Nephron (organoid): ENCODE results near the gene DNAJC11.

Source experiments
- H3K27ac Mint-ChIP-seq, 3 experiments: 2 replicates each; pipeline ENCODE4 v1.8.0; 2020; ENCODE audit warnings: mixed read lengths in 3 of 3, mild to moderate bottlenecking in 2 of 3, moderate library complexity in 1 of 3
- H3K27me3 Mint-ChIP-seq: 2 replicates; pipeline ENCODE4 v1.8.0; 2021; ENCODE audit warnings: low read depth, mild to moderate bottlenecking, moderate library complexity, mixed read lengths
- H3K36me3 Mint-ChIP-seq: 2 replicates; pipeline ENCODE4 v1.8.0; 2020; ENCODE audit warnings: low read depth, mixed read lengths
- H3K4me1 Mint-ChIP-seq: 2 replicates; pipeline ENCODE4 v1.8.0; 2020; ENCODE audit warnings: mixed read lengths
- H3K4me3 Mint-ChIP-seq, 3 experiments: 2 replicates each; pipeline ENCODE4 v1.8.0; 2020; ENCODE audit warnings: mild to moderate bottlenecking in 3 of 3, mixed read lengths in 3 of 3, moderate library complexity in 2 of 3
- H3K9me3 Mint-ChIP-seq: 2 replicates; pipeline ENCODE4 v1.8.0; 2020; ENCODE audit warnings: mixed read lengths
- CTCF ChIP-seq, 3 experiments: fragments of 200-600 bp; sonication (generic); IDR thresholded peaks; one replicate each; pipeline ENCODE4 v1.5.0; 2021; ENCODE audit warnings: antibody characterized with exemption in 3 of 3; ENCODE audit not compliant: unreplicated experiment in 3 of 3

Gene DNAJC11

GRCh38 chr1:6599141-6599975 is 102.3 kb downstream of the DNAJC11 start:
- Mint-ChIP-seq H3K4me3 (peak overlapping the region; percentile 45 to 84 (median 70)), H3K36me3 (peaks cover 28% of the 10 kb centered on the region), H3K9me3 (no peaks in the 10 kb centered on the region)

DNA sequence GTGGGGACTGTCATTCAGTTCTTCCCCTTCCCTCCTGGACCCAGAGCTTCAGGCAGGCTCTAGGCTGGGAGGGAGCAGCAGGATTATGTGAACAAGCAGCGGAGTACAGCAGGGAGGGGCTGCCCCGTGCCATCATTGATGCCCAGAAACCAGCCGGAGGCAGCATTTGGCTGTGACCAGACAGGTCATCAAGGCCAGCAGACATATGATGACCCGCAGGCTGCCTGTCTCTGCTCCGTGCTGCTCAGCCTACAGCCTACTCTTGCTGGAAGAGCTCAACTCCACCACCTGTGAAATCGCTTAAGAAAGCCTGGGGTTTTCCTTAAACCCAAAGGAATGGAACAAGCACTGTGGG is 103.9 kb downstream of the DNAJC11 start:
- H3K4me3 Mint-ChIP-seq = peak overlapping the region in 1 of 3 experiments; percentile 36
- no peaks in the 10 kb centered on the region for H3K27me3 Mint-ChIP-seq
- H3K4me1 Mint-ChIP-seq = peaks cover 37% of the 10 kb centered on the region
- H3K27ac Mint-ChIP-seq = no peak overlapping the region
- TF ChIP-seq CTCF (IDR thresholded peaks at IDR 0.05; ENCODE audit: unreplicated experiment in 3 of 3) = no peak
- H3K9me3 Mint-ChIP-seq = no peaks in the 10 kb centered on the region
- H3K36me3 Mint-ChIP-seq = peaks cover 32% of the 10 kb centered on the region

More at GRCh38 chr1:6599141-6599975, 102.3 kb downstream of the DNAJC11 start:
- H3K4me1 Mint-ChIP-seq = peaks cover 47% of the 10 kb centered on the region
- TF ChIP-seq CTCF (IDR thresholded peaks at IDR 0.05; ENCODE audit: unreplicated experiment in 3 of 3) = no peak
- no peaks in the 10 kb centered on the region for H3K27me3 Mint-ChIP-seq
- no peak overlapping the region for H3K27ac Mint-ChIP-seq

DNA sequence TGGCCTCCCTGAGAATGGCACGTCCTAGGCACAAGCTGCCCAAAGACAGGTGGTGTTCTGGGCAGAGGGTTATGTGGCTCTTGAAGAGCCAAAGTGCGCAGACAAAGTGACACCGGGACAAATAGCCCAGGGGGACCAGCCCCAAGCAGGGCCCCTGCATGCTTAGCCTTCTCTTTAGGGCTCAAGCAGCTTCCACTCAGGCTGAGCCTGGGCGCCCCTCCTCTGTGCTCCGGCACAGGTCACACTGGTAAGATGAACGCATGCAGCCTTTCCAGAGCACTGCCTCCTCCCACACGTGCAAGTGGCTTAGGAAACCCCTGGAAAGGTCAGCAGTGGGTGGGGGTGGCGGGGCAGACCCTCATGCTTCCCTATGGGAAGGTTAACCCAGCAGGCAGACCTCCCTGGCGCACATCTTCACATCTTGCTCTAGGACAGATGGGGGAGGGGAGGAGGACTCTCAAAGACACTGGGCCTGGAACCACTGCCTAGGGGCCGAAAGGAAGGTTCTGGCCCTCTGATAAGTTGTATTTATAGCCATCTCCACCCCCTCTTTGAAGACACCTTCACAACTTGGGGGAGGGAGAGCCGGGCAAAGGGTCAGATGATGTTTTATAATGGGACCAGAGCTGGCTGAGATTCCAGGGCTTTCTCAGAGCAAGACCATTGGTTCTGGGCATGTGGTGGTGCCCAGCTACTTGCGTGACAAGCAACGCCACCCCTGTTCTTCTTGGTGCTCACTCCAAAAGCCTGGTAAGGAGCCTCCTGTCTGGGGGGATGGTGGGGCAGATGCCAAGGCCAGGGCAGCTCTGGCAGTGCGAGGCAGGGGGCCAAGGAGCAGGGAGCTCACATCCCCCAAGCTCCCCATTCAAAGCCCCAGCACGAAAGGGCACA is 104.5 kb downstream of the DNAJC11 start:
- Mint-ChIP-seq H3K27ac (no peak overlapping the region), H3K9me3 (no peaks in the 10 kb centered on the region), H3K27me3 (no peaks in the 10 kb centered on the region), H3K4me3 (peak overlapping the region in 2 of 3 experiments; percentile 36 to 42), H3K4me1 (peaks cover 37% of the 10 kb centered on the region), H3K36me3 (peaks cover 32% of the 10 kb centered on the region)
- TF ChIP-seq CTCF (IDR thresholded peaks at IDR 0.05; ENCODE audit: unreplicated experiment in 3 of 3) = no peak

DNA sequence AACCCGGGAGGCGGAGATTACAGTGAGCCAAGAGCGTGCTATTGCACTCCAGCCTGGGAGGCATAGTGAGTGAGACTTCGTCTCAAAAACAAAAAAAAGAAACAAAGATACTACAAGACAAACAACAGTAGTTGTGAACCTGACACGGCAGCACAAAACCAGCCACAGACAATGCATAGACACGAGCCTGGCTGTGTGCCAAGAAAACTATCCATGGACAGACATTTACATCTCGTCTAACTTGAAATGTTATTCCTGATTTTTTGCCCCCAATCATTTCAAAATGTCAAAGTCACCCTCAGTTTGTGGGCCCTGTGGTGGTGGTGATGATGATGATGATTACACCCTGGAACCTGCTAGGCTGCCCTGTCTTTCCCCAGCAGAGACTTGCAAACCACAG is 105.3 kb downstream of the DNAJC11 start:
- H3K27ac Mint-ChIP-seq = no peak overlapping the region

More for the DNA sequence above, 105.3 kb downstream of the DNAJC11 start:
- Mint-ChIP-seq H3K27me3 (no peaks in the 10 kb centered on the region), H3K4me3 (peak overlapping the region in 1 of 3 experiments; percentile 38), H3K36me3 (peaks cover 32% of the 10 kb centered on the region), H3K4me1 (peaks cover 37% of the 10 kb centered on the region), H3K9me3 (no peaks in the 10 kb centered on the region)
- no peak for TF ChIP-seq CTCF (IDR thresholded peaks at IDR 0.05; ENCODE audit: unreplicated experiment in 3 of 3)
